Measurements from ENCODE around the gene ASPG. TPM values are rescaled to one million over a fixed set of nuclear protein-coding genes. Genes with fewer than 3 reads are reported as not detected.

The ASPG gene
- total RNA-seq, 2 experiments from 2014 or later = not detected

GRCh38 chr14:104117341-104118005 is 32.0 kb downstream of the ASPG start:
- Mint-ChIP-seq H3K36me3 (ENCODE audit: low read depth) (no peaks in the 10 kb centered on the region), H3K27ac (no peak overlapping the region), H3K4me3 (no peak overlapping the region), H3K4me1 (ENCODE audit: low read depth) (no peaks in the 10 kb centered on the region), H3K9me3 (no peaks in the 10 kb centered on the region), H3K27me3 (peaks cover 37% of the 10 kb centered on the region)
- H3K4me1 ChIP-seq (ENCODE audit: insufficient read depth, low read length) = peaks cover 4% of the 10 kb centered on the region
- no peaks in the 10 kb centered on the region for H3K36me3 ChIP-seq (ENCODE audit: insufficient read depth, low read length)
- no peak overlapping the region for H3K27ac ChIP-seq (ENCODE audit: low read depth in 1 of 2, low read length in 2 of 2)
- DNase-seq (peak in 1 of 14 experiments; percentile 3), ATAC-seq (ENCODE audit: poor library complexity) (no peak)
- H3K27me3 ChIP-seq (ENCODE audit: control insufficient read depth in 1 of 2, insufficient read depth in 2 of 2, low read length in 2 of 2) = peaks cover 27 to 39% of the 10 kb centered on the region in 2 experiments
- POLR2A ChIA-PET = no interaction called here
- no peak overlapping the region for H3K4me3 ChIP-seq (ENCODE audit: low read length)
- peaks cover 0 to 16% of the 10 kb centered on the region in 2 experiments for H3K9me3 ChIP-seq (ENCODE audit: control insufficient read depth in 1 of 2, insufficient read depth in 1 of 2, low read length in 2 of 2)
- CTCF ChIA-PET = no interaction called here
- intact Hi-C loops (cut with DNase I, micrococcal nuclease) = no loop called here
- TF ChIP-seq CTCF (IDR thresholded peaks at IDR 0.05) = no peak

- ChIA-PET CTCF (no interaction called here), POLR2A (no interaction called here)
- Histone ChIP-seq H3K27me3 (ENCODE audit: control insufficient read depth in 1 of 2, insufficient read depth in 2 of 2, low read length in 2 of 2) (peaks cover 25 to 39% of the 10 kb centered on the region in 2 experiments), H3K27ac (ENCODE audit: low read depth in 1 of 2, low read length in 2 of 2) (no peak overlapping the region), H3K4me1 (ENCODE audit: insufficient read depth, low read length) (peaks cover 4% of the 10 kb centered on the region), H3K4me3 (ENCODE audit: low read length) (no peak overlapping the region), H3K36me3 (ENCODE audit: insufficient read depth, low read length) (no peaks in the 10 kb centered on the region), H3K9me3 (ENCODE audit: control insufficient read depth in 1 of 2, insufficient read depth in 1 of 2, low read length in 2 of 2) (peaks cover 0 to 17% of the 10 kb centered on the region in 2 experiments)
- no peak overlapping the region for H3K27ac Mint-ChIP-seq
- ATAC-seq (ENCODE audit: poor library complexity) (no peak), DNase-seq (peak in 1 of 14 experiments; percentile 2)
- peaks cover 37% of the 10 kb centered on the region for H3K27me3 Mint-ChIP-seq
- intact Hi-C loops (cut with DNase I, micrococcal nuclease) = no loop called here
- H3K36me3 Mint-ChIP-seq (ENCODE audit: low read depth) = no peaks in the 10 kb centered on the region
- TF ChIP-seq CTCF (IDR thresholded peaks at IDR 0.05) = no peak
- H3K4me3 Mint-ChIP-seq = no peak overlapping the region
- no peaks in the 10 kb centered on the region for H3K4me1 Mint-ChIP-seq (ENCODE audit: low read depth)
- H3K9me3 Mint-ChIP-seq = no peaks in the 10 kb centered on the region
Observed at GRCh38 chr14:104118006-104118844, 32.7 kb downstream of the ASPG start.

GRCh38 chr14:104119119-104119487 is 33.6 kb downstream of the ASPG start:
- Histone ChIP-seq H3K4me1 (ENCODE audit: insufficient read depth, low read length) (peaks cover 4% of the 10 kb centered on the region), H3K27me3 (ENCODE audit: control insufficient read depth in 1 of 2, insufficient read depth in 2 of 2, low read length in 2 of 2) (peaks cover 25 to 39% of the 10 kb centered on the region in 2 experiments), H3K9me3 (ENCODE audit: control insufficient read depth in 1 of 2, insufficient read depth in 1 of 2, low read length in 2 of 2) (peaks cover 0 to 22% of the 10 kb centered on the region in 2 experiments), H3K27ac (ENCODE audit: low read depth in 1 of 2, low read length in 2 of 2) (no peak overlapping the region), H3K36me3 (ENCODE audit: insufficient read depth, low read length) (no peaks in the 10 kb centered on the region), H3K4me3 (ENCODE audit: low read length) (no peak overlapping the region)
- Mint-ChIP-seq H3K36me3 (ENCODE audit: low read depth) (no peaks in the 10 kb centered on the region), H3K4me1 (ENCODE audit: low read depth) (no peaks in the 10 kb centered on the region), H3K9me3 (no peaks in the 10 kb centered on the region), H3K27ac (no peak overlapping the region), H3K4me3 (peak overlapping the region; percentile 45), H3K27me3 (peaks cover 37% of the 10 kb centered on the region)
- no peak for TF ChIP-seq CTCF (IDR thresholded peaks at IDR 0.05)
- DNase-seq = no peak
- intact Hi-C loops (cut with DNase I, micrococcal nuclease) = no loop called here
- CTCF ChIA-PET = no interaction called here
- POLR2A ChIA-PET = no interaction called here
- no peak for ATAC-seq (ENCODE audit: poor library complexity)

Measured in CD4-positive, alpha-beta T cell (primary cell).